Left renal cortex interstitium (tissue), 4 donors: ENCODE data around the gene YDJC. TPM values are rescaled to one million over a fixed set of nuclear protein-coding genes. Genes with fewer than 3 reads are reported as not detected.
"Not testable (repeated sequence)": the region's sequence is repeated elsewhere in the genome, so short reads cannot be mapped to it uniquely, and the experiment has no call there.

ENCODE experiments used
- DNase-seq, 4 donors: peaks; one replicate each; pipeline ENCODE4 v3.0.0-alpha.2; 2013; ENCODE audit warnings: low read depth in 4 of 4, low spot score in 2 of 4, missing footprints in 1 of 4
- polyA plus RNA-seq, 4 donors: library from polyadenylated mRNA; unstranded; fragments of 120-200 nt; gene quantifications; one replicate each; pipeline ENCODE4 v1.2.1, GENCODE V29; 2013; ENCODE audit not compliant: insufficient read length in 4 of 4

The YDJC gene
- polyA plus RNA-seq, 4 donors, result 9.3 to 21.9 (median 16.4) TPM

- DNase-seq, result peak in 2 of 4 donors; percentile 84 to 85
These were observed 22.3 kb upstream of the YDJC start for GRCh38 chr22:21652010-21652546.

- no peak for DNase-seq
These were observed 21.7 kb upstream of the YDJC start for GRCh38 chr22:21651521-21652009.

- no peak for DNase-seq
These were observed 21.1 kb upstream of the YDJC start for GRCh38 chr22:21650823-21651520.

- no peak for DNase-seq
These were observed 20.5 kb upstream of the YDJC start for GRCh38 chr22:21650280-21650679.

- peak in 1 of 4 donors; percentile 86 for DNase-seq
These were observed 17.1 kb upstream of the YDJC start for GRCh38 chr22:21646608-21647590.

GRCh38 chr22:21645513-21645912 is 15.7 kb upstream of the YDJC start:
- DNase-seq, result not testable (repeated sequence)

GRCh38 chr22:21643533-21644357 is 13.9 kb upstream of the YDJC start:
- no peak for DNase-seq

GRCh38 chr22:21642584-21643448 is 13.0 kb upstream of the YDJC start:
- no peak for DNase-seq

GRCh38 chr22:21641789-21642583 is 12.2 kb upstream of the YDJC start, which contains the start of gene SDF2L1:
TSS of gene SDF2L1 (plus strand) at chr22:21642302. CDS start at chr22:21642337, 35 bp downstream.
- DNase-seq, result peak; percentile 84 to 96 (median 90)

- DNase-seq, result peak in 1 of 4 donors; percentile 14
These were observed 11.6 kb upstream of the YDJC start for GRCh38 chr22:21641417-21641788.

- DNase-seq, result no peak
These were observed 11.0 kb upstream of the YDJC start for GRCh38 chr22:21640810-21641209.

GRCh38 chr22:21639359-21639758 is 9.5 kb upstream of the YDJC start:
- DNase-seq, result no peak

GRCh38 chr22:21637450-21637849 is 7.6 kb upstream of the YDJC start:
- not testable (repeated sequence) for DNase-seq

- no peak for DNase-seq
These were observed 6.9 kb upstream of the YDJC start for GRCh38 chr22:21636629-21637218.

GRCh38 chr22:21635771-21636510 is 6.1 kb upstream of the YDJC start:
- DNase-seq, result no peak

- DNase-seq, result no peak
These were observed 5.0 kb upstream of the YDJC start for GRCh38 chr22:21634844-21635243.

GRCh38 chr22:21634081-21634480 is 4.3 kb upstream of the YDJC start:
- DNase-seq, result no peak
